Trophoblast cell (in vitro differentiated cells and primary cell): ENCODE measurements around the gene IFI44L.

Source experiments
- DNase-seq, 2 donors: peaks; one replicate each; pipeline ENCODE4 v3.0.0-alpha.2; 2016
- H2AFZ ChIP-seq: 2 replicates; pipeline ENCODE4 v1.6.1; 2013; ENCODE audit warnings: low read length, moderate library complexity, mild to moderate bottlenecking; ENCODE audit not compliant: insufficient read depth, poor library complexity
- H2AK5ac ChIP-seq: 2 replicates; pipeline ENCODE4 v1.6.1; 2013; ENCODE audit warnings: mild to moderate bottlenecking, low read length
- H2BK120ac ChIP-seq: 2 replicates; pipeline ENCODE4 v1.6.1; 2013; ENCODE audit warnings: low read length, mild to moderate bottlenecking, moderate library complexity; ENCODE audit not compliant: insufficient read depth, poor library complexity
- H2BK12ac ChIP-seq: 2 replicates; pipeline ENCODE4 v1.6.1; 2013; ENCODE audit warnings: mild to moderate bottlenecking, low read length, moderate library complexity
- H2BK5ac ChIP-seq: 2 replicates; pipeline ENCODE4 v1.6.1; 2013; ENCODE audit warnings: low read length, low read depth, moderate library complexity, mild to moderate bottlenecking; ENCODE audit not compliant: poor library complexity
- H3K14ac ChIP-seq: 2 replicates; pipeline ENCODE4 v1.6.1; 2013; ENCODE audit warnings: mild to moderate bottlenecking, low read length
- H3K18ac ChIP-seq: 2 replicates; pipeline ENCODE4 v1.6.1; 2013; ENCODE audit warnings: mild to moderate bottlenecking, low read length
- H3K23ac ChIP-seq: 2 replicates; pipeline ENCODE4 v1.6.1; 2013; ENCODE audit warnings: low read length
- H3K27ac ChIP-seq: 2 replicates; pipeline ENCODE4 v1.5.1; 2013; ENCODE audit warnings: low read depth, mild to moderate bottlenecking, inconsistent platforms, low read length, moderate library complexity
- H3K27me3 ChIP-seq: 2 replicates; pipeline ENCODE4 v1.6.1; 2013; ENCODE audit warnings: inconsistent platforms, mild to moderate bottlenecking, low read length, moderate library complexity; ENCODE audit not compliant: insufficient read depth
- H3K36me3 ChIP-seq, 2 experiments: 1 replicate in 1 of 2; 2 replicates in 1 of 2; pipeline ENCODE4 v1.6.1; 2013; ENCODE audit warnings: low read length in 2 of 2, mild to moderate bottlenecking in 2 of 2, moderate library complexity in 1 of 2; ENCODE audit not compliant: insufficient read depth in 2 of 2, control insufficient read depth in 1 of 2
- H3K4ac ChIP-seq: 2 replicates; pipeline ENCODE4 v1.6.1; 2013; ENCODE audit warnings: low read depth, mild to moderate bottlenecking, low read length, moderate library complexity
- H3K4me1 ChIP-seq, 2 experiments: 1 replicate in 1 of 2; 2 replicates in 1 of 2; pipeline ENCODE4 v1.6.1; 2013; ENCODE audit warnings: low read length in 2 of 2, mild to moderate bottlenecking in 2 of 2, moderate library complexity in 1 of 2; ENCODE audit not compliant: insufficient read depth in 2 of 2, control insufficient read depth in 1 of 2
- H3K4me2 ChIP-seq: 2 replicates; pipeline ENCODE4 v1.6.1; 2013; ENCODE audit warnings: inconsistent platforms, mild to moderate bottlenecking, low read length, moderate library complexity
- H3K4me3 ChIP-seq: 2 replicates; pipeline ENCODE4 v1.5.1; 2013; ENCODE audit warnings: mild to moderate bottlenecking, low read depth, low read length, inconsistent platforms
- H3K79me1 ChIP-seq: one replicate; pipeline ENCODE4 v1.6.1; 2013; ENCODE audit warnings: low read length
- H3K79me2 ChIP-seq: 2 replicates; pipeline ENCODE4 v1.6.1; 2013; ENCODE audit warnings: low read length, mild to moderate bottlenecking; ENCODE audit not compliant: control insufficient read depth, insufficient read depth, poor library complexity
- H3K9ac ChIP-seq: 2 replicates; pipeline ENCODE4 v1.6.1; 2013; ENCODE audit warnings: mild to moderate bottlenecking, low read length
- H3K9me3 ChIP-seq: 2 replicates; pipeline ENCODE4 v1.6.1; 2013; ENCODE audit warnings: low read depth, mild to moderate bottlenecking, control low read depth, inconsistent platforms, low read length; ENCODE audit not compliant: insufficient read depth
- H4K12ac ChIP-seq: 2 replicates; pipeline ENCODE4 v1.6.1; 2013; ENCODE audit warnings: low read depth, mild to moderate bottlenecking, low read length, moderate library complexity
- H4K8ac ChIP-seq: 2 replicates; pipeline ENCODE4 v1.6.1; 2013; ENCODE audit warnings: low read depth, mild to moderate bottlenecking, low read length, moderate library complexity
- H4K91ac ChIP-seq: one replicate; pipeline ENCODE4 v1.6.1; 2013; ENCODE audit warnings: low read depth, mild to moderate bottlenecking, low read length, moderate library complexity
- WGBS: extraction: QIAGEN DNeasy Blood & Tissue Kit; methylation state at CpG from one replicate; pipeline ENCODE4 v1.1.7; 2013; ENCODE audit warnings: missing lambda C conversion rate; ENCODE audit not compliant: insufficient read length, insufficient coverage; ENCODE audit errors: extremely low coverage; 5-methylcytosine and 5-hydroxymethylcytosine counted together

The IFI44L gene

DNA sequence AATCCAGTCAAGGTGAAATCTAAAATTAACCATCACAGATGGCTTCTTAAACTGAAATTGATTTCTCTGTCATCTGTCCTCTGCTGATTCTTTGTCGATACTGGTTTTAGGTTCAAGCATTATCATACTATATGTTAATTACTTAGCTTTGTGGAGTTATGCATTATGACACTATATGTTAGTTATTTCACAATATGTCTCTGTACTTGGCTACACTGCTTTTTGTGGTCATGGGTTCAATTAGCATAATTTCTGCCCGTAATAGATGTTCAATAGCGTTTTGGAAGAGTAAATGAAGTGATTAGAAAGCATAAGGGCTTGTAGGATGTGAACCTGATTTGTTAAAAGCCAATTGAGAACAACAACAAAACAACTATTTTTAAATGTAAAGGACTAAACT is 57.5 kb downstream of the IFI44L start:
- H3K36me3 ChIP-seq, result no peaks in the 10 kb centered on the region
- H4K8ac ChIP-seq, result no peak overlapping the region

DNA sequence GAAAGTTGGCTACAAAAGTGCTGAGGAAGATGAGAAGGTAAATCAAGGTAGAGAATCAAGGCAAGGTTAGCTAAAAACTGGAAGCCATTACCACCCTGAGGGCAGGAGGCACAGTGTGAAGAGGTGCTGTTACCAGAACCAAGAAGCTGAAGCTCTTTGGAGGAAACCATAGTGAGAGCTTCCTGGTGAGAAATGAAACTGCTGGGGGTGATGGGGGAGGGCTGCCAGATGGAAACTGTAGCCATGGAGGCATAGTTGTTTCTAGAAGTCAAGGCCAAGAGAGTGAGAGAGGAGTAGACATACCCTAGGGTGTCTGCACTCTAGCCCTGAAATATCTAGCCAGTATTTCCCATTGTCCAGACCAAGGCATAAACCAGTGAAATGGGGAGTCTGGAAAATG is 58.1 kb downstream of the IFI44L start:
- Histone ChIP-seq H3K79me1 (no peaks in the 10 kb centered on the region), H3K9ac (no peak overlapping the region), H3K79me2 (no peaks in the 10 kb centered on the region), H2BK5ac (no peak overlapping the region), H3K23ac (no peak overlapping the region), H2BK120ac (no peak overlapping the region), H4K12ac (no peak overlapping the region), H3K18ac (no peak overlapping the region), H2BK12ac (no peak overlapping the region), H3K9me3 (no peaks in the 10 kb centered on the region), H2AK5ac (no peak overlapping the region), H3K14ac (no peak overlapping the region), H3K4me1 (no peaks in the 10 kb centered on the region), H3K4me3 (no peak overlapping the region), H3K27me3 (no peaks in the 10 kb centered on the region), H3K4me2 (no peak overlapping the region), H4K91ac (no peak overlapping the region), H4K8ac (no peak overlapping the region), H3K27ac (no peak overlapping the region), H3K4ac (no peak overlapping the region), H3K36me3 (no peaks in the 10 kb centered on the region), H2AFZ (no peak overlapping the region)
- DNase-seq, result no peak

More for the DNA sequence above, 57.5 kb downstream of the IFI44L start:
- H2BK12ac ChIP-seq, result no peak overlapping the region
- H3K9ac ChIP-seq, result no peak overlapping the region
- H3K4ac ChIP-seq, result no peak overlapping the region
- no peak overlapping the region for H2BK5ac ChIP-seq
- H3K18ac ChIP-seq, result no peak overlapping the region
- H4K91ac ChIP-seq, result no peak overlapping the region
- H3K9me3 ChIP-seq, result no peaks in the 10 kb centered on the region
- H3K4me3 ChIP-seq, result no peak overlapping the region
- WGBS, result no CpG with 5 or more reads among the region's 3 CpGs
- DNase-seq, result no peak
- no peaks in the 10 kb centered on the region for H3K79me1 ChIP-seq
- H3K79me2 ChIP-seq, result no peaks in the 10 kb centered on the region
- no peak overlapping the region for H3K23ac ChIP-seq
- no peak overlapping the region for H2AK5ac ChIP-seq
- H2AFZ ChIP-seq, result no peak overlapping the region
- H4K12ac ChIP-seq, result no peak overlapping the region
- no peaks in the 10 kb centered on the region for H3K4me1 ChIP-seq
- no peak overlapping the region for H3K14ac ChIP-seq
- no peak overlapping the region for H3K27ac ChIP-seq
- no peak overlapping the region for H3K4me2 ChIP-seq
- H2BK120ac ChIP-seq, result no peak overlapping the region
- H3K27me3 ChIP-seq, result no peaks in the 10 kb centered on the region

DNA sequence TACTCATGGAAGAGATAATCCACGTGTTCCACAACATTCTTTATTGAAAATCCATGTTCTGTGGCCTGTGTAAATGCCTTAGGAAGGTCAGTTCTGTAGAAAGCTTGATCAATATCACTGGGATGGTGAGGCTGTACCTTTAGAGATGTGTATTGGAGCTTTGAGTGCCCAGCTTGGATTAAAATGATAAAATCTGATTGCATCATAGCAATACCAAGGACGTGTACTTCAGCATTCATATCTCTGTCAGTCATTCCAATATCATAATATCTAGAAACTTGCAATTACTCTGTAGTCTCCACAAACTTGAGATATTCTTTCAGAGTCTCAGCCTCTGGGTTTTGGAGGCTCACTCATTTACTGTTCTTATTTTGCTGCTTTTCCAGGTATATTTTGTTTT is 61.0 kb downstream of the IFI44L start:
- Histone ChIP-seq H2BK12ac (no peak overlapping the region), H3K79me2 (no peaks in the 10 kb centered on the region), H3K9ac (no peak overlapping the region), H3K9me3 (no peaks in the 10 kb centered on the region), H3K18ac (no peak overlapping the region), H3K4ac (no peak overlapping the region), H4K8ac (no peak overlapping the region), H3K4me1 (no peaks in the 10 kb centered on the region), H3K4me2 (no peak overlapping the region), H3K4me3 (no peak overlapping the region), H3K23ac (no peak overlapping the region), H2AFZ (no peak overlapping the region), H2BK120ac (no peak overlapping the region), H3K79me1 (no peaks in the 10 kb centered on the region), H2BK5ac (no peak overlapping the region), H4K12ac (no peak overlapping the region), H4K91ac (no peak overlapping the region), H3K27ac (no peak overlapping the region), H3K14ac (no peak overlapping the region), H3K36me3 (no peaks in the 10 kb centered on the region), H2AK5ac (no peak overlapping the region), H3K27me3 (no peaks in the 10 kb centered on the region)
- no CpG with 5 or more reads among the region's 2 CpGs for WGBS
- DNase-seq, result peak in 1 of 2 donors; percentile 8

DNA sequence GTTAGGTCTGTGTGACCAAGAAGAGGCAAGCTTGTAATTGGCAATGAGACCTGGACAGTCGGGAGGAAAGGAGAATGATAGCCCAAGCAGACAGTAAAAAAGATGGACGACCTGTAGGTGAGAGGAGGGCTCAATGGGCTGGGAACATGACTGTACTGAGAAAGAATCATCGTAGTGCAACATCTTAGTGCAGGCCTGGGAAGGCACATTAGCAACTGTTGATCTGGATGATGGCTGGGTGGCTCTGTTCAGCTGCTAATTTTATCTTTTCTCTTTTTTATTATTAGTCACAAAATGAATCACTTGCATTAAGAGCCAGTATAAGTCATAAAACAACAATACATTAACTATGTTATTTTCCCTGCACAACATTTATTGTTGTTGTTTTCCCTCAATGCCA is 62.2 kb downstream of the IFI44L start:
- Histone ChIP-seq H3K4me1 (no peaks in the 10 kb centered on the region), H3K4me3 (no peak overlapping the region), H3K79me2 (no peaks in the 10 kb centered on the region), H3K14ac (no peak overlapping the region), H4K91ac (no peak overlapping the region), H2AK5ac (no peak overlapping the region), H3K27me3 (no peaks in the 10 kb centered on the region), H3K4me2 (no peak overlapping the region), H3K79me1 (no peaks in the 10 kb centered on the region), H4K12ac (no peak overlapping the region), H3K18ac (no peak overlapping the region), H2BK12ac (no peak overlapping the region), H2BK120ac (no peak overlapping the region), H3K9ac (no peak overlapping the region), H3K9me3 (no peaks in the 10 kb centered on the region), H3K36me3 (no peaks in the 10 kb centered on the region), H4K8ac (no peak overlapping the region), H3K23ac (no peak overlapping the region), H3K4ac (no peak overlapping the region), H2BK5ac (no peak overlapping the region), H3K27ac (no peak overlapping the region), H2AFZ (no peak overlapping the region)
- WGBS, result no CpG with 5 or more reads among the region's 3 CpGs
- no peak for DNase-seq
